Keratinocyte (primary cell): ENCODE data around the gene MTR. TPM values are rescaled to one million over a fixed set of nuclear protein-coding genes. Genes with fewer than 3 reads are reported as not detected.

Experiments
- DNase-seq: peaks from one replicate; pipeline ENCODE4 v3.0.0-alpha.2; 2011; ENCODE audit warnings: low read depth, missing footprints, low spot score
- FAIRE-seq: peaks from 2 replicates; lab custom pipeline; 2011; peaks lifted over from hg19 to GRCh38; lab: Jason Lieb, UNC
- H2AFZ ChIP-seq: 2 replicates; pipeline ENCODE4 v1.6.0; 2012; ENCODE audit warnings: low read length, control low read depth, inconsistent platforms; ENCODE audit not compliant: control insufficient read depth
- H3K27ac ChIP-seq: 2 replicates; pipeline ENCODE4 v1.5.1; 2011; ENCODE audit warnings: low read length; ENCODE audit not compliant: control insufficient read depth, insufficient read depth
- H3K27me3 ChIP-seq: 3 replicates; pipeline ENCODE4 v1.6.0; 2011; ENCODE audit warnings: low read length; ENCODE audit not compliant: control insufficient read depth, insufficient read depth; ENCODE audit errors: extremely low read depth
- H3K36me3 ChIP-seq, 2 experiments: 2 replicates in 1 of 2; 3 replicates in 1 of 2; pipeline ENCODE4 v1.5.1; 2011; ENCODE audit warnings: low read length in 2 of 2, mild to moderate bottlenecking in 1 of 2; ENCODE audit not compliant: control insufficient read depth in 2 of 2, insufficient read depth in 2 of 2; ENCODE audit errors: extremely low read depth in 1 of 2
- H3K4me1 ChIP-seq: 3 replicates; pipeline ENCODE4 v1.5.1; 2011; ENCODE audit warnings: low read length; ENCODE audit not compliant: control insufficient read depth, insufficient read depth; ENCODE audit errors: extremely low read depth
- H3K4me2 ChIP-seq: 3 replicates; pipeline ENCODE4 v1.6.0; 2011; ENCODE audit warnings: low read depth, low read length; ENCODE audit not compliant: control insufficient read depth, insufficient read depth; ENCODE audit errors: extremely low read depth
- H3K4me3 ChIP-seq, 3 experiments: fragments of 200-600 bp in 1 of 3; sonication (generic) in 1 of 3; 2 replicates in 2 of 3; 3 replicates in 1 of 3; pipeline ENCODE4 v1.5.1; 2011 to 2016; ENCODE audit warnings: low read length in 3 of 3, mild to moderate bottlenecking in 3 of 3, control low read depth in 2 of 3, inconsistent platforms in 1 of 3, low read depth in 1 of 3, mixed read lengths in 1 of 3, mixed run types in 1 of 3, moderate library complexity in 1 of 3; ENCODE audit not compliant: control insufficient read depth in 2 of 3, insufficient read depth in 2 of 3; ENCODE audit errors: extremely low read depth in 1 of 3
- H3K79me2 ChIP-seq: 2 replicates; pipeline ENCODE4 v1.6.0; 2012; ENCODE audit warnings: low read length; ENCODE audit not compliant: control insufficient read depth, insufficient read depth
- H3K9ac ChIP-seq: 3 replicates; pipeline ENCODE4 v1.6.0; 2011; ENCODE audit warnings: low read length; ENCODE audit not compliant: control insufficient read depth, insufficient read depth; ENCODE audit errors: extremely low read depth
- H3K9me1 ChIP-seq: 3 replicates; pipeline ENCODE4 v1.6.0; 2011; ENCODE audit warnings: low read length; ENCODE audit not compliant: control insufficient read depth, insufficient read depth; ENCODE audit errors: extremely low read depth
- H3K9me3 ChIP-seq: 2 replicates; pipeline ENCODE4 v1.5.1; 2012; ENCODE audit warnings: low read depth, low read length; ENCODE audit not compliant: control insufficient read depth
- H4K20me1 ChIP-seq: 3 replicates; pipeline ENCODE4 v1.6.0; 2011; ENCODE audit warnings: low read length; ENCODE audit not compliant: control insufficient read depth, insufficient read depth; ENCODE audit errors: extremely low read depth
- CTCF ChIP-seq, 3 experiments: IDR thresholded peaks in 1 of 3; conservative IDR thresholded peaks in 1 of 3; optimal IDR thresholded peaks in 1 of 3; 2 replicates in 2 of 3; 3 replicates in 1 of 3; pipeline versions ENCODE3 to v1.5.1; 2011; ENCODE audit warnings: low read length in 3 of 3, mild to moderate bottlenecking in 3 of 3, moderate library complexity in 2 of 3, control low read depth in 1 of 3, inconsistent platforms in 1 of 3; ENCODE audit not compliant: insufficient read depth in 2 of 3; ENCODE audit errors: extremely low read depth in 1 of 3
- EZH2 ChIP-seq: IDR thresholded peaks from one replicate; pipeline ENCODE4 v1.6.1; 2012; ENCODE audit warnings: inconsistent platforms, mild to moderate bottlenecking, low read length, moderate library complexity
- dilution Hi-C: fragments of 300-500 bp; cut with MboI; formaldehyde crosslinking; loops from one replicate; pipeline ENCODE4 v1.7.0; 2020; ENCODE audit warnings: low sequenced_read_pairs; ENCODE audit not compliant: extremely low pct_ligation_motif_present
- polyA plus RNA-seq, 5 experiments: library from polyadenylated mRNA; depleted of rRNA in 3 of 5; stranded (reverse) in 3 of 5; stranded (forward) in 1 of 5; unstranded in 1 of 5; fragments of >200 nt; gene quantifications; 1 replicate in 1 of 5; 2 replicates in 3 of 5; 3 replicates in 1 of 5; pipeline versions ENCODE4 v1.2.1 to v1.2.3, GENCODE V29; 2011 to 2012; ENCODE audit warnings: missing spikeins in 2 of 5, low read depth in 1 of 5, low replicate concordance in 1 of 5

The MTR gene
- polyA plus RNA-seq, 1 donor (not counting 4 experiments of a cell fraction or from before 2014, with no cell fraction given) = 14.3 TPM

- DNase-seq = no peak
- H4K20me1 ChIP-seq = no peaks in the 10 kb centered on the region
- H2AFZ ChIP-seq = no peak overlapping the region
- TF ChIP-seq EZH2 (no peak), CTCF (optimal IDR thresholded peaks at IDR 0.05 in 1 of 3, IDR thresholded peaks at IDR 0.05 in 1 of 3, conservative IDR thresholded peaks at IDR 0.05 in 1 of 3; ENCODE audit: extremely low read depth in 1 of 3, insufficient read depth in 2 of 3, low read length in 3 of 3) (no peak)
- no peaks in the 10 kb centered on the region for H3K9me1 ChIP-seq
- no peaks in the 10 kb centered on the region for H3K27me3 ChIP-seq
- H3K4me3 ChIP-seq = no peak overlapping the region
- no peak overlapping the region for H3K27ac ChIP-seq
- no peak for FAIRE-seq
- H3K4me2 ChIP-seq = no peak overlapping the region
- no peaks in the 10 kb centered on the region for H3K79me2 ChIP-seq
- dilution Hi-C loops = no loop called here
- peaks cover 16% of the 10 kb centered on the region in 2 experiments for H3K36me3 ChIP-seq
- no peak overlapping the region for H3K9ac ChIP-seq
- H3K4me1 ChIP-seq = peaks cover 2% of the 10 kb centered on the region
- H3K9me3 ChIP-seq = no peaks in the 10 kb centered on the region
These were observed 63.1 kb downstream of the MTR start for GRCh38 chr1:236858165-236858564.

- Histone ChIP-seq H3K4me2 (no peak overlapping the region), H3K79me2 (no peaks in the 10 kb centered on the region), H2AFZ (no peak overlapping the region), H3K4me3 (no peak overlapping the region), H3K9me3 (no peaks in the 10 kb centered on the region), H3K27ac (no peak overlapping the region), H4K20me1 (no peaks in the 10 kb centered on the region), H3K9ac (no peak overlapping the region), H3K27me3 (no peaks in the 10 kb centered on the region), H3K36me3 (peaks cover 16 to 17% of the 10 kb centered on the region in 2 experiments), H3K9me1 (no peaks in the 10 kb centered on the region), H3K4me1 (no peaks in the 10 kb centered on the region)
- TF ChIP-seq CTCF (optimal IDR thresholded peaks at IDR 0.05 in 1 of 3, IDR thresholded peaks at IDR 0.05 in 1 of 3, conservative IDR thresholded peaks at IDR 0.05 in 1 of 3; ENCODE audit: extremely low read depth in 1 of 3, insufficient read depth in 2 of 3, low read length in 3 of 3) (no peak), EZH2 (no peak)
- no peak for DNase-seq
- no peak for FAIRE-seq
- dilution Hi-C loops = no loop called here
These were observed 65.0 kb downstream of the MTR start for GRCh38 chr1:236860101-236860500.
